Mesodermal cell (in vitro differentiated cells): ENCODE results near the gene SLC25A3. TPM values are rescaled to one million over a fixed set of nuclear protein-coding genes. Genes with fewer than 3 reads are reported as not detected.
"Not testable (repeated sequence)": the region's sequence is repeated elsewhere in the genome, so short reads cannot be mapped to it uniquely, and the experiment has no call there.

Experiments
- H3K27ac ChIP-seq: 2 replicates; pipeline ENCODE4 v1.7.0; 2013; ENCODE audit warnings: mild to moderate bottlenecking, low read depth, low read length, moderate library complexity; ENCODE audit not compliant: severe bottlenecking
- H3K36me3 ChIP-seq: 2 replicates; pipeline ENCODE4 v1.7.1; 2013; ENCODE audit warnings: mild to moderate bottlenecking, low read length, moderate library complexity; ENCODE audit not compliant: control insufficient read depth, insufficient read depth
- H3K4me1 ChIP-seq: one replicate; pipeline ENCODE4 v1.7.1; 2013; ENCODE audit warnings: mild to moderate bottlenecking, low read length; ENCODE audit not compliant: insufficient read depth, control insufficient read depth, poor library complexity, severe bottlenecking
- H3K4me3 ChIP-seq: 2 replicates; pipeline ENCODE4 v1.7.0; 2013; ENCODE audit warnings: low read length, control low read depth, mild to moderate bottlenecking; ENCODE audit not compliant: insufficient read depth, poor library complexity, severe bottlenecking; ENCODE audit errors: extremely low read depth
- H3K9me3 ChIP-seq: 2 replicates; pipeline ENCODE4 v1.7.1; 2013; ENCODE audit warnings: mild to moderate bottlenecking, low read length, moderate library complexity; ENCODE audit not compliant: control insufficient read depth
- WGBS, 2 experiments: methylation state at CpG; one replicate each; pipeline ENCODE4 v1.1.5; 2013; ENCODE audit warnings: missing lambda C conversion rate in 2 of 2; ENCODE audit not compliant: insufficient coverage in 2 of 2; 5-methylcytosine and 5-hydroxymethylcytosine counted together
- polyA plus RNA-seq, 2 experiments: library from polyadenylated mRNA; stranded (reverse); fragments of 50-300 nt; gene quantifications; one replicate each; pipeline ENCODE4 v1.2.3, GENCODE V29; 2013

The SLC25A3 gene
- 682 TPM for polyA plus RNA-seq (2013, experiment 1 of 2)
- polyA plus RNA-seq (2013, experiment 2 of 2) = 656 TPM

DNA sequence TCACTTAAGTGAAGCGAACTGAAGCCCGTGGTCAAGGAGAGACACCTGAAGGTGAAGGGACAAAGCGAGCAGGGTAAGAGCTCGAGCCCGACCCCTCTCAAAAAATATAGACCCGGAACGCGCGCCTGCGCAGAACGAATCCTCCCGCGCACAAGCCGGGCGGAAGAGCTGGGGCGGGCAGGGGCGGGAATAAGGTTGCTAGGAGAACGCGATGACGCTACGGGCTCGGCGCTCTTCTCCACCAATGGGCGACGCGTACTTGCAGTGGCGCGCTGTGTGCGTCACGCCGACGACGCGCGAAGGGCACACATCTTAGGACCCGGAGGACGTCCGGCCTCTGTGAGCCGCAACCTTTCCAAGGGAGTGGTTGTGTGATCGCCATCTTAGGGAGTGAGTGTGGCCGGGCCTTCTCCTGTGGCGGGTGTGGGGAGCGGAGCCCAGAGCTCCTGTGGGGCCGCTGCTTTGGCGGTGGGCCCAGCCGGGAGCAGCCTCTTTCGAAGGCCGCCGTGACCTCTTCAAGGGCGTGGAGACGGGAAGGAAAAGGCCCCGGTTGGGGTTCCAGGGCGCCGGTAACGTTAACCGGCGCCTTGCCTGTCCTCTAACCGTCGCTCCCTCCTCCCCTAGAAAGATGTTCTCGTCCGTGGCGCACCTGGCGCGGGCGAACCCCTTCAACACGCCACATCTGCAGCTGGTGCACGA lies at the start of gene SLC25A3:
Gene SLC25A3 (plus strand): TSS at position 336 of the 699 bp plus-strand sequence. CDS start 293 bp downstream, at position 629.
- whole genome bisulfite sequencing, 2 experiments = 1 to 2% methylated on average over 32 to 55 of the region's 67 CpGs
- Histone ChIP-seq H3K9me3 (no peaks in the 10 kb centered on the region), H3K4me3 (peak within 1 kb of the TSS; percentile 100), H3K4me1 (peaks cover 7% of the 10 kb centered on the region), H3K36me3 (peaks cover 36% of the 10 kb centered on the region), H3K27ac (peak within 1 kb of the TSS; percentile 89)

DNA sequence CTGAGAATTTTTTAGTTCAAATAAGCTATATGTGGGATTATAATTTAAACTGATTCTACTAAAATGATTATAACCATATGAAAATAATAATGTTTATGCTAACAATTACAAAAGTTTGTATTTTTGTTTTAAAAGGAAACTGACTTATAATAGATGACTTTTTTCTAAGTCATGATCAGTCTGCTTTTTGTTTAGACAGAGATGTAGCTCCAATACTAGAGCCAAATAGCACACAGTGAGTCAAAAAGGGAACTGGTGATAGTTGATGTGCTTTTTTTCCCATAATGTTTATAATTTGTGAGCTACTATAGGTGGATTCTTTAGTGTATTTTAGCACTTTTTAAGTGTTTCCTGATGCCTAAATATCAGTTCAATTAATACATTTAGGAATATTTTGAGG lies 49.8 kb upstream of the SLC25A3 start:
- Histone ChIP-seq H3K27ac (no peak overlapping the region), H3K4me3 (no peak overlapping the region), H3K4me1 (no peaks in the 10 kb centered on the region), H3K36me3 (peaks cover 85% of the 10 kb centered on the region), H3K9me3 (no peaks in the 10 kb centered on the region)

- WGBS, 2 experiments = no CpG with 5 or more reads among the region's 1 CpG
- Histone ChIP-seq H3K4me3 (no peak overlapping the region), H3K4me1 (no peaks in the 10 kb centered on the region), H3K36me3 (peaks cover 85% of the 10 kb centered on the region), H3K9me3 (no peaks in the 10 kb centered on the region), H3K27ac (no peak overlapping the region)
Measured at GRCh38 chr12:98544751-98545150, 48.7 kb upstream of the SLC25A3 start.

DNA sequence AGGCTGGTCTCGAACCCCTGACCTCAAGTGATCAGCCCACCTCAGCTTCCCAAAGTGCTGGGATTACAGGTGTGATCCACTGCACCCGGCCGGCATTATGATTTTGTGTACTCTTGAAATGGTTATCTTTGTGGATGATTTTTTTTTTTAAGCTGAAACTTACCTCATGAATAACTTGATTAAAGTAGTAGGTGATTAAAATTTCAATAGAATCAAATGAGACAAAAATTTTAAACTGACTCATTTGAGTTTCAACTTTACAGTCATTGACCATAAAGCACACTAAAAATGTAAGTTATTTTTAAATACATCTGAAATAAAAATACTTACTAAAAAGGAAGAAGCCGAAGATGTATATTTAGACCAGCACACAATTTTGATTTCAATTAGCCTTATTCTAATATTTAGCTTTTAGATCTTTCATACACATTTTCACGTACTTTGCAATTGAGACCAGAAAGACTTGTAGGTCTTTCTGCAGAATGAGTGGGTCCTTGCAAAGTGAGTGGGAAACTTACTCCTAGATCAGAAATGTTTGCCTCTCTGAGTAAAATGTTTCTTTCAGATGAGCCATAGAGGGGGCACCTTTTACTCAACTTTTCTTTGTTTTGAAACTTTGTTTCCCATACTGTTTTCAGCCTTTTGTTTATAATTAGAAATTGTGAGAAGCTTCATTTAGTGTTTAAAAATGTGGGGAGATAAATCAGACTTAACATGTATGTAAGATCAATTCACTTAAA lies 43.9 kb upstream of the SLC25A3 start:
- Histone ChIP-seq H3K4me1 (no peaks in the 10 kb centered on the region), H3K9me3 (no peaks in the 10 kb centered on the region), H3K4me3 (no peak overlapping the region), H3K27ac (no peak overlapping the region), H3K36me3 (peaks cover 70% of the 10 kb centered on the region)
- 89 to 100% methylated on average over 2 to 3 of the region's 5 CpGs for WGBS, 2 experiments

- H3K9me3 ChIP-seq = no peaks in the 10 kb centered on the region
- no peak overlapping the region for H3K27ac ChIP-seq
- no peak overlapping the region for H3K4me3 ChIP-seq
- WGBS, 2 experiments = 80 to 100% methylated on average over 1 of the region's 3 CpGs
- peaks cover 49% of the 10 kb centered on the region for H3K36me3 ChIP-seq
- H3K4me1 ChIP-seq = no peaks in the 10 kb centered on the region
Measured at GRCh38 chr12:98551787-98552186, 41.7 kb upstream of the SLC25A3 start.

DNA sequence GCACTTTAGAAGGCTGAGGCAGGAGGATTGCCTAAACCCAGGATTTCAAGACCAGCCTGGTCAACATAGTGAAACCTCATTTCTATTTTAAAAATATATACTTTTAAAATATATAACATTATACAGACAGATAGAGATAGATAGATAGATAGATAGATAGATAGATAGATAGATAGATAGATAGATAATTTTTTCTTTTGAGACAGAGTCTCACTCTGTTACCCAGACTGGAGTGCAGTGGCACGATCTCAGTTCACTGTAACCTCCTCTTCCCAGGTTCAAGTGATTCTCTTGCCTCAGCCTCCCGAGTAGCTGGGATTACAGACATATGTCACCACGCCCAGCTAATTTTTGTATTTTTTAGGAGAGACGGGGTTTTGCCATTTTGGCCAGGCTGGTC lies 35.4 kb upstream of the SLC25A3 start:
- 81 to 88% methylated on average over 3 to 4 of the region's 4 CpGs for WGBS, 2 experiments
- H3K36me3 ChIP-seq, H3K9me3 ChIP-seq, H3K4me3 ChIP-seq, H3K4me1 ChIP-seq, H3K27ac ChIP-seq: not testable (repeated sequence)

- no CpG with 5 or more reads among the region's 1 CpG for WGBS, 2 experiments
- Histone ChIP-seq H3K27ac (no peak overlapping the region), H3K4me1 (no peaks in the 10 kb centered on the region), H3K36me3 (no peaks in the 10 kb centered on the region), H3K4me3 (no peak overlapping the region), H3K9me3 (peaks cover 7% of the 10 kb centered on the region)
Measured at GRCh38 chr12:98559666-98560065, 33.8 kb upstream of the SLC25A3 start.

- WGBS, 2 experiments = 80 to 86% methylated on average over 1 of the region's 3 CpGs
- no peaks in the 10 kb centered on the region for H3K36me3 ChIP-seq
Measured at GRCh38 chr12:98561846-98562245, 31.6 kb upstream of the SLC25A3 start.

GRCh38 chr12:98572010-98572409 lies 21.5 kb upstream of the SLC25A3 start:
- Histone ChIP-seq H3K4me3 (no peak overlapping the region), H3K9me3 (no peaks in the 10 kb centered on the region), H3K4me1 (no peaks in the 10 kb centered on the region), H3K36me3 (no peaks in the 10 kb centered on the region), H3K27ac (no peak overlapping the region)
- WGBS, 2 experiments = no CpG with 5 or more reads among the region's 2 CpGs

More at GRCh38 chr12:98561846-98562245, 31.6 kb upstream of the SLC25A3 start:
- Histone ChIP-seq H3K27ac (no peak overlapping the region), H3K9me3 (peaks cover 7% of the 10 kb centered on the region), H3K4me1 (no peaks in the 10 kb centered on the region), H3K4me3 (no peak overlapping the region)

DNA sequence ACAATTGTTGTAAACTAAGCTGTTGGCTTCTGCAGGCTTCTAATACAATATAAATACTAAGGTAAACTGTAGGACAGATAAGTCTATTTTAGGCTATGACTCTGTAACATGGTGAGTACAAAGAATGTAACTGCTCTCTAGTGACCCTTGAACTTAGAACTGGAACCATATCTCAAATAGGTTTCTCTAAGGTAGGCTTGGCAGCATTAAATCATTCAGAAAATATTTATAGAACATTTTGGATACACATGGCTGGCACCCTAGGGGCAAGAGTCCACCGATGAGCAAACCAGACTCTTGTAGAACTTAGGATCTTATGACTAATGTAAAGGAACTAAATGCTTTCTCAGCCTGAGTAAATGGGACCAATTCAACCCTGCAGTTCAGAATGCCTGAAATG lies 19.4 kb upstream of the SLC25A3 start:
- no peaks in the 10 kb centered on the region for H3K9me3 ChIP-seq
- H3K36me3 ChIP-seq = no peaks in the 10 kb centered on the region

GRCh38 chr12:98575013-98575412 lies 18.5 kb upstream of the SLC25A3 start:
- 90 to 100% methylated on average over 2 of the region's 4 CpGs for WGBS, 2 experiments
- no peaks in the 10 kb centered on the region for H3K9me3 ChIP-seq
- H3K27ac ChIP-seq = no peak overlapping the region
- H3K36me3 ChIP-seq = no peaks in the 10 kb centered on the region
- no peak overlapping the region for H3K4me3 ChIP-seq
- no peaks in the 10 kb centered on the region for H3K4me1 ChIP-seq

More for the DNA sequence above, 19.4 kb upstream of the SLC25A3 start:
- 100% methylated on average over 1 of the region's 1 CpG; no CpG with 5 or more reads in 1 of the 2 experiments for WGBS, 2 experiments
- no peak overlapping the region for H3K4me3 ChIP-seq
- H3K27ac ChIP-seq = no peak overlapping the region
- H3K4me1 ChIP-seq = no peaks in the 10 kb centered on the region
